Measurements from ENCODE around the gene DKKL1. TPM values are rescaled to one million over a fixed set of nuclear protein-coding genes. Genes with fewer than 3 reads are reported as not detected.

Gene DKKL1
- total RNA-seq, result not detected in 2 replicates

GRCh38 chr19:49363268-49364082 is at the start of gene DKKL1:
TSS of gene DKKL1 (plus strand) at chr19:49363877. CDS start at chr19:49363999, 122 bp downstream.

GRCh38 chr19:49324801-49325576 is 38.7 kb upstream of the DKKL1 start, which contains the start of gene SLC6A16:
TSS of gene SLC6A16 (minus strand) at chr19:49325191. CDS start at chr19:49311347, 13,844 bp downstream.

GRCh38 chr19:49335071-49335783 is 28.4 kb upstream of the DKKL1 start, which contains the start of gene CD37:
TSS of gene CD37 (plus strand) at chr19:49335406. CDS start at chr19:49335541, 135 bp downstream.

DNA sequence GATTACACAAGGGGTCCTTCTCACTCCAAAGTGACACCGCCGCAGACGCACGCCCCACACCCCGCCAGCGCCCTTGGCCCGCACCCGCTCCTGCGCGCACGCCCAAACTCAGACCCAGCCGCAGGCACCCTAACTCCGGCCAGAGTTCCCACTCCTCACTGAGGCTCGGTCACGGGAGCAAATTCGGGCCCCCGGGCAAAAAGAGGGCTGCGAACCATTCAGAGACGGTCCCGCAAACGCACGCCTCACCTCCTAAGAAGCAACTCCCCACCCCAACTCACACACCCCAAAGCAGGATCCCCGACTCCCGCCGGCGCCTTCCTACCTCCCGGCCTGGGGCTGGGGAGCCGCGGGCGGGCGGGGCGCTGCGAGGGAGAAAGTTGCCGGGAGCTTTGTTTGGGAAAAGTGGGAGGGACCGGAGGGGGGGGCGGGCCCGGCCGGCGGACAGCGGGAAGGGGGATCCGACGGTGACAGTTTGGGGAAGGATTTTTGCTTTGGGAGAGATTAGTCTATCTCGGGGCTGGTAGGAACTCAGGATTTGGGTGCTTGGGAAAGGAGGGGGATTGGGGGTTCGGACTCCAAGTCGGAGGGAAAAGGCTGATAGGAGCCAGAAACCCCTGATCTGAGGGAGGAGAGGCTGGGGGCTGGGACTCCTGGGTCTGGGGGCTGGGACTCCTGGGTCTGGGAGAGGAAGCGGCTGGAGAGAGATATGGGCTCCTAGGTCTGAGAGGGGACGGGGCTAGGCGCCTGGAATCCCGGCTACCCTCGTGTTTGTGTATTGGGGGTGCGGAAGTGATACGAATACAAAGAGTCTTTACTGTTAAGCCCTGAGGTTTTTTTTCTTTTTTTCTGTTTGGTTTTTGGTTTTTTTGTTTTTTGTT is 1.4 kb upstream of the DKKL1 start, which contains the start of gene TEAD2:
TEAD2 (minus strand) TSS at position 369 of the 881 bp plus-strand sequence. CDS start 2,341 bp downstream, outside the sequence.

GRCh38 chr19:49387936-49388372 is 24.3 kb downstream of the DKKL1 start, which contains the start of gene KASH5:
TSS of gene KASH5 (plus strand) at chr19:49388249. CDS start at chr19:49390884, 2,635 bp downstream.

GRCh38 chr19:49423071-49423984 is 59.7 kb downstream of the DKKL1 start, which contains the start of gene PTH2:
TSS of gene PTH2 (minus strand) at chr19:49423441. CDS start at chr19:49423339, 102 bp downstream.

Other genes starting within 250 kb of the DKKL1 start
- gene LIN7B, start 249.5 kb upstream of the DKKL1 start, total RNA-seq, result 0.93 and 1.1 TPM in 2 replicates
- 0.80 and 0.93 TPM in 2 replicates for gene C19orf73, start 244.7 kb upstream of the DKKL1 start, total RNA-seq
- gene PPFIA3, start 244.3 kb upstream of the DKKL1 start, total RNA-seq, result 1.7 and 3.2 TPM in 2 replicates
- gene HRC, start 208.5 kb upstream of the DKKL1 start, total RNA-seq, result not detected in 2 replicates
- gene TRPM4, start 206.1 kb upstream of the DKKL1 start, total RNA-seq, result 14.1 and 16.5 TPM in 2 replicates
- 0.65 and 1.3 TPM in 2 replicates for gene SLC6A16, start 38.7 kb upstream of the DKKL1 start, total RNA-seq
- gene CD37, start 28.5 kb upstream of the DKKL1 start, total RNA-seq, result not detected in 2 replicates
- 59.0 and 74.2 TPM in 2 replicates for gene TEAD2, start 1.5 kb upstream of the DKKL1 start, total RNA-seq
- gene KASH5, start 24.4 kb downstream of the DKKL1 start, total RNA-seq, result not detected in 2 replicates
- gene PTH2, start 59.6 kb downstream of the DKKL1 start, total RNA-seq, result not detected in 2 replicates
- not detected in 2 replicates for gene GFY, start 61.5 kb downstream of the DKKL1 start, total RNA-seq
- gene SLC17A7, start 77.7 kb downstream of the DKKL1 start, total RNA-seq, result under 0.01 TPM in 1 of 2 replicates, not detected in the other
- gene PIH1D1, start 87.9 kb downstream of the DKKL1 start, total RNA-seq, result 51.5 and 111 TPM in 2 replicates
- 28.9 and 34.8 TPM in 2 replicates for gene ALDH16A1, start 89.3 kb downstream of the DKKL1 start, total RNA-seq
- 2.4 and 3.1 TPM in 2 replicates for gene FLT3LG, start 110.3 kb downstream of the DKKL1 start, total RNA-seq
- 1,873 and 2,063 TPM in 2 replicates for gene RPL13A, start 123.7 kb downstream of the DKKL1 start, total RNA-seq
- gene RPS11, start 132.6 kb downstream of the DKKL1 start, total RNA-seq, result 2,409 and 3,161 TPM in 2 replicates
- 44.5 and 54.9 TPM in 2 replicates for gene FCGRT, start 148.8 kb downstream of the DKKL1 start, total RNA-seq
- 119 and 136 TPM in 2 replicates for gene RCN3, start 164.1 kb downstream of the DKKL1 start, total RNA-seq
- 69.1 and 78.6 TPM in 2 replicates for gene NOSIP, start 216.7 kb downstream of the DKKL1 start, total RNA-seq
- gene PRRG2, start 217.4 kb downstream of the DKKL1 start, total RNA-seq, result 1.9 and 3.1 TPM in 2 replicates
- 5.7 and 6.7 TPM in 2 replicates for gene PRR12, start 227.3 kb downstream of the DKKL1 start, total RNA-seq

All from thoracic aorta endothelial cell (primary cell).